Keratinocyte (primary cell): Measurements from ENCODE around the gene C3orf49.

Source experiments
- EZH2 ChIP-seq: IDR thresholded peaks from one replicate; pipeline ENCODE4 v1.6.1; 2012; ENCODE audit warnings: inconsistent platforms, mild to moderate bottlenecking, low read length, moderate library complexity
- TF ChIP-seq, protein P1 (sequence below), 3 experiments: IDR thresholded peaks in 1 of 3; conservative IDR thresholded peaks in 1 of 3; optimal IDR thresholded peaks in 1 of 3; 2 replicates in 2 of 3; 3 replicates in 1 of 3; pipeline versions ENCODE3 to v1.5.1; 2011; ENCODE audit warnings: low read length in 3 of 3, mild to moderate bottlenecking in 3 of 3, moderate library complexity in 2 of 3, control low read depth in 1 of 3, inconsistent platforms in 1 of 3; ENCODE audit not compliant: insufficient read depth in 2 of 3; ENCODE audit errors: extremely low read depth in 1 of 3

DNA sequence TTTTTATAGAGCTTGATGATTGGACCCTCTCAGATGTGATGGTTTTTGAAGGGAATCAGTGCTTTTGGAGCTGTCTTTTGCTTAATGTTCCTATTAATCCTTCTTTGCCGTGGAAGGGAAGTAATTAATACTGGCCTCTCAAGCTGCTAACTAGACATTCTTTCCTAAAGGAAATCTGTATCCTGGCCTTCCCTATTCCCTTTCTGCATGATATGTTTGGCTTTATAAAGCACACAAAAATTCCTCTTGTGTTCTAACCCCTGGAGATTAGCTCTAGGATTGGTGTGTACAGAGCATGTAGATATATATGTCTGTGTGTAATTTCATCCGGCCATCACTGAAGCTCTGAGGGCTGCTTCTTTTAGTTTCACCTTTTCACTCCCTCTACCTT is 51.5 kb downstream of the C3orf49 start:
- TF ChIP-seq, protein P1, sequence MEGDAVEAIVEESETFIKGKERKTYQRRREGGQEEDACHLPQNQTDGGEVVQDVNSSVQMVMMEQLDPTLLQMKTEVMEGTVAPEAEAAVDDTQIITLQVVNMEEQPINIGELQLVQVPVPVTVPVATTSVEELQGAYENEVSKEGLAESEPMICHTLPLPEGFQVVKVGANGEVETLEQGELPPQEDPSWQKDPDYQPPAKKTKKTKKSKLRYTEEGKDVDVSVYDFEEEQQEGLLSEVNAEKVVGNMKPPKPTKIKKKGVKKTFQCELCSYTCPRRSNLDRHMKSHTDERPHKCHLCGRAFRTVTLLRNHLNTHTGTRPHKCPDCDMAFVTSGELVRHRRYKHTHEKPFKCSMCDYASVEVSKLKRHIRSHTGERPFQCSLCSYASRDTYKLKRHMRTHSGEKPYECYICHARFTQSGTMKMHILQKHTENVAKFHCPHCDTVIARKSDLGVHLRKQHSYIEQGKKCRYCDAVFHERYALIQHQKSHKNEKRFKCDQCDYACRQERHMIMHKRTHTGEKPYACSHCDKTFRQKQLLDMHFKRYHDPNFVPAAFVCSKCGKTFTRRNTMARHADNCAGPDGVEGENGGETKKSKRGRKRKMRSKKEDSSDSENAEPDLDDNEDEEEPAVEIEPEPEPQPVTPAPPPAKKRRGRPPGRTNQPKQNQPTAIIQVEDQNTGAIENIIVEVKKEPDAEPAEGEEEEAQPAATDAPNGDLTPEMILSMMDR (optimal IDR thresholded peaks at IDR 0.05 in 1 of 3, IDR thresholded peaks at IDR 0.05 in 1 of 3, conservative IDR thresholded peaks at IDR 0.05 in 1 of 3; ENCODE audit: extremely low read depth in 1 of 3, insufficient read depth in 2 of 3, low read length in 3 of 3) = no peak
- no peak for TF ChIP-seq EZH2
